Astrocyte (in vitro differentiated cells and primary cell): Measurements from ENCODE around the gene RBPMS2. TPM values are rescaled to one million over a fixed set of nuclear protein-coding genes. Genes with fewer than 3 reads are reported as not detected.
A peak's percentile ranks its signal among the peaks of the same experiment; 100 is the strongest.
"Not testable (repeated sequence)": the region's sequence is repeated elsewhere in the genome, so short reads cannot be mapped to it uniquely, and the experiment has no call there.

Experiments
- DNase-seq: peaks from one replicate; pipeline ENCODE4 v3.0.0-alpha.2; 2010; ENCODE audit warnings: low read depth
- FAIRE-seq: peaks from 2 replicates; lab custom pipeline; 2011; peaks lifted over from hg19 to GRCh38; lab: Jason Lieb, UNC
- H2AFZ ChIP-seq: 2 replicates; pipeline ENCODE4 v1.6.0; 2012; ENCODE audit warnings: low read depth, low read length, inconsistent platforms
- H3K27ac ChIP-seq: 2 replicates; pipeline ENCODE4 v1.5.1; 2011; ENCODE audit warnings: low read depth, low read length, inconsistent platforms
- H3K27me3 ChIP-seq: 2 replicates; pipeline ENCODE4 v1.6.0; 2011; ENCODE audit warnings: low read length, inconsistent platforms; ENCODE audit not compliant: insufficient read depth
- H3K36me3 ChIP-seq: 2 replicates; pipeline ENCODE4 v1.5.1; 2011; ENCODE audit warnings: low read length, inconsistent platforms; ENCODE audit not compliant: insufficient read depth
- H3K4me1 ChIP-seq: 2 replicates; pipeline ENCODE4 v1.5.1; 2011; ENCODE audit warnings: low read length, inconsistent platforms; ENCODE audit not compliant: insufficient read depth
- H3K4me2 ChIP-seq: 2 replicates; pipeline ENCODE4 v1.6.0; 2012; ENCODE audit warnings: low read length, inconsistent platforms
- H3K4me3 ChIP-seq: 2 replicates; pipeline ENCODE4 v1.5.1; 2011; ENCODE audit warnings: low read depth, mild to moderate bottlenecking, low read length, inconsistent platforms; ENCODE audit not compliant: insufficient read depth
- H3K79me2 ChIP-seq: 2 replicates; pipeline ENCODE4 v1.6.0; 2012; ENCODE audit warnings: mild to moderate bottlenecking, low read length, inconsistent platforms; ENCODE audit not compliant: insufficient read depth
- H3K9ac ChIP-seq: 2 replicates; pipeline ENCODE4 v1.6.0; 2012; ENCODE audit warnings: mild to moderate bottlenecking, low read length, inconsistent platforms
- H3K9me3 ChIP-seq: 2 replicates; pipeline ENCODE4 v1.5.1; 2012; ENCODE audit warnings: low read depth, mild to moderate bottlenecking, low read length, inconsistent platforms; ENCODE audit not compliant: insufficient read depth
- H4K20me1 ChIP-seq: 2 replicates; pipeline ENCODE4 v1.6.0; 2012; ENCODE audit warnings: low read length, inconsistent platforms; ENCODE audit not compliant: insufficient read depth
- H3K27ac Mint-ChIP-seq: one replicate; pipeline ENCODE4 v1.8.0; 2021; ENCODE audit warnings: mild to moderate bottlenecking, mixed read lengths; ENCODE audit not compliant: unreplicated experiment
- H3K27me3 Mint-ChIP-seq: one replicate; pipeline ENCODE4 v1.8.0; 2021; ENCODE audit warnings: low read depth, mixed read lengths; ENCODE audit not compliant: unreplicated experiment
- H3K36me3 Mint-ChIP-seq: one replicate; pipeline ENCODE4 v1.8.0; 2021; ENCODE audit warnings: low read depth, mixed read lengths; ENCODE audit not compliant: unreplicated experiment
- H3K4me1 Mint-ChIP-seq: one replicate; pipeline ENCODE4 v1.8.0; 2021; ENCODE audit warnings: low read depth, mixed read lengths; ENCODE audit not compliant: unreplicated experiment
- H3K4me3 Mint-ChIP-seq: one replicate; pipeline ENCODE4 v1.8.0; 2021; ENCODE audit warnings: mild to moderate bottlenecking, moderate library complexity, mixed read lengths; ENCODE audit not compliant: unreplicated experiment
- H3K9me3 Mint-ChIP-seq: one replicate; pipeline ENCODE4 v1.8.0; 2021; ENCODE audit warnings: mild to moderate bottlenecking, mixed read lengths; ENCODE audit not compliant: unreplicated experiment
- CTCF ChIP-seq: IDR thresholded peaks from 2 replicates; pipeline ENCODE4 v1.5.1; 2011; ENCODE audit warnings: low read depth, mild to moderate bottlenecking, inconsistent platforms, low read length, moderate library complexity; ENCODE audit not compliant: insufficient read depth
- EZH2 ChIP-seq: IDR thresholded peaks from 2 replicates; pipeline ENCODE4 v1.6.1; 2012; ENCODE audit warnings: mild to moderate bottlenecking, low read length, inconsistent platforms; ENCODE audit not compliant: insufficient read depth
- total RNA-seq: library from RNA; stranded (reverse); gene quantifications from 2 replicates; pipeline ENCODE4 v1.2.1, GENCODE V29; 2021

The RBPMS2 gene
- total RNA-seq, 1 donor from 2014 or later = 10.6 TPM

- no peak for FAIRE-seq
- Mint-ChIP-seq H3K36me3 (peaks cover 2% of the 10 kb centered on the region), H3K4me1 (peaks cover 6% of the 10 kb centered on the region), H3K9me3 (no peaks in the 10 kb centered on the region), H3K27ac (no peak overlapping the region), H3K4me3 (no peak overlapping the region), H3K27me3 (peaks cover 2% of the 10 kb centered on the region)
- no peaks in the 10 kb centered on the region for H3K79me2 ChIP-seq
- no peak overlapping the region for H2AFZ ChIP-seq
- no peaks in the 10 kb centered on the region for H3K9me3 ChIP-seq
- TF ChIP-seq CTCF (no peak), EZH2 (no peak)
- no peak overlapping the region for H3K4me3 ChIP-seq
- H3K27ac ChIP-seq = no peak overlapping the region
- H3K9ac ChIP-seq = no peak overlapping the region
- no peaks in the 10 kb centered on the region for H4K20me1 ChIP-seq
- no peaks in the 10 kb centered on the region for H3K36me3 ChIP-seq
- no peaks in the 10 kb centered on the region for H3K4me1 ChIP-seq
- H3K4me2 ChIP-seq = no peak overlapping the region
- H3K27me3 ChIP-seq = no peaks in the 10 kb centered on the region
- no peak for DNase-seq
These were observed 41.1 kb upstream of the RBPMS2 start for GRCh38 chr15:64816452-64816851.

GRCh38 chr15:64814965-64815364 lies 39.6 kb upstream of the RBPMS2 start:
- not testable (repeated sequence) for H3K4me3 Mint-ChIP-seq, H3K27me3 Mint-ChIP-seq, H3K36me3 Mint-ChIP-seq, H3K27ac Mint-ChIP-seq, H3K9me3 ChIP-seq, H3K9me3 Mint-ChIP-seq, H4K20me1 ChIP-seq, H3K4me1 ChIP-seq, H3K4me3 ChIP-seq, FAIRE-seq, H3K36me3 ChIP-seq, DNase-seq, H3K4me2 ChIP-seq, H3K27me3 ChIP-seq, H3K79me2 ChIP-seq, H3K9ac ChIP-seq, H3K27ac ChIP-seq, H2AFZ ChIP-seq
- H3K4me1 Mint-ChIP-seq = peaks cover 13% of the 10 kb centered on the region

GRCh38 chr15:64814283-64814682 lies 38.9 kb upstream of the RBPMS2 start:
- not testable (repeated sequence) for H3K4me1 ChIP-seq, H3K79me2 ChIP-seq, H3K9ac ChIP-seq, H3K4me3 ChIP-seq, H4K20me1 ChIP-seq, H3K27ac Mint-ChIP-seq, H3K36me3 ChIP-seq, H3K4me3 Mint-ChIP-seq, DNase-seq, H3K27me3 ChIP-seq, H3K27me3 Mint-ChIP-seq, H3K9me3 ChIP-seq, H3K9me3 Mint-ChIP-seq, H2AFZ ChIP-seq, H3K36me3 Mint-ChIP-seq, H3K4me2 ChIP-seq, FAIRE-seq, H3K27ac ChIP-seq
- peaks cover 13% of the 10 kb centered on the region for H3K4me1 Mint-ChIP-seq

GRCh38 chr15:64813075-64813474 lies 37.7 kb upstream of the RBPMS2 start:
- Histone ChIP-seq H4K20me1 (no peaks in the 10 kb centered on the region), H3K4me3 (no peak overlapping the region), H3K27ac (no peak overlapping the region), H3K79me2 (no peaks in the 10 kb centered on the region), H3K27me3 (peaks cover 7% of the 10 kb centered on the region), H3K4me1 (peaks cover 4% of the 10 kb centered on the region), H3K4me2 (no peak overlapping the region), H2AFZ (no peak overlapping the region), H3K9me3 (no peaks in the 10 kb centered on the region), H3K36me3 (no peaks in the 10 kb centered on the region), H3K9ac (no peak overlapping the region)
- no peaks in the 10 kb centered on the region for H3K9me3 Mint-ChIP-seq
- H3K27me3 Mint-ChIP-seq = peaks cover 15% of the 10 kb centered on the region
- H3K4me3 Mint-ChIP-seq = no peak overlapping the region
- TF ChIP-seq CTCF = no peak
- no peak for TF ChIP-seq EZH2
- H3K36me3 Mint-ChIP-seq = peaks cover 2% of the 10 kb centered on the region
- H3K4me1 Mint-ChIP-seq = peaks cover 13% of the 10 kb centered on the region
- DNase-seq = peak; percentile 12
- FAIRE-seq = no peak
- no peak overlapping the region for H3K27ac Mint-ChIP-seq
